SK-N-SH (cell line): ENCODE results near the gene TNFRSF1A. TPM values are rescaled to one million over a fixed set of nuclear protein-coding genes. Genes with fewer than 3 reads are reported as not detected.

Experiments
- CTCF ChIA-PET: fragments of 300-600, 350-600 bp; formaldehyde crosslinking; extraction: SDS; loops from one replicate; lab custom pipeline; 2021; lab: Yijun Ruan, JAX
- POLR2A ChIA-PET: fragments of 350-600 bp; sonication (Branson Sonifier 250); formaldehyde crosslinking; extraction: SDS; loops from one replicate; lab custom pipeline; 2020; ENCODE audit warnings: antibody characterized with exemption, inconsistent platforms; lab: Yijun Ruan, JAX
- DNase-seq: peaks from one replicate; pipeline ENCODE4 v3.0.0; 2012
- H2AFZ ChIP-seq: fragments of 200-600 bp; sonication (generic); 2 replicates; pipeline ENCODE4 v1.8.1; 2016; ENCODE audit warnings: antibody characterized with exemption, mild to moderate bottlenecking, low read depth
- H3F3A ChIP-seq: fragments of 200-600 bp; sonication (generic); replicated peaks from 2 replicates; pipeline ENCODE3; 2016; ENCODE audit warnings: antibody characterized with exemption, mild to moderate bottlenecking; ENCODE audit not compliant: insufficient read depth
- H3K27ac ChIP-seq, 2 experiments: fragments of 200-500 bp in 1 of 2; fragments of 200-600 bp in 1 of 2; sonication (Bioruptor generic) in 1 of 2; sonication (generic), shearing (Covaris generic) in 1 of 2; 2 replicates each; pipeline versions ENCODE4 v1.5.1 to v1.6.1; 2014 to 2016; ENCODE audit warnings: low read depth in 2 of 2, inconsistent platforms in 1 of 2, low read length in 1 of 2, mild to moderate bottlenecking in 1 of 2, mixed read lengths in 1 of 2
- H3K27me3 ChIP-seq: fragments of 200-600 bp; sonication (generic), shearing (Covaris generic); 2 replicates; pipeline ENCODE4 v1.6.1; 2016; ENCODE audit warnings: mixed run types; ENCODE audit not compliant: insufficient read depth
- H3K36me3 ChIP-seq, 2 experiments: fragments of 200-500 bp in 1 of 2; fragments of 200-600 bp in 1 of 2; sonication (Bioruptor generic) in 1 of 2; sonication (generic) in 1 of 2; replicated peaks in 1 of 2; 2 replicates each; pipeline versions ENCODE3 to v1.5.1; 2014 to 2016; ENCODE audit warnings: low read length in 1 of 2, mild to moderate bottlenecking in 1 of 2; ENCODE audit not compliant: insufficient read depth in 2 of 2, control insufficient read depth in 1 of 2
- H3K4me1 ChIP-seq, 2 experiments: fragments of 200-500 bp in 1 of 2; fragments of 200-600 bp in 1 of 2; sonication (Bioruptor generic) in 1 of 2; sonication (generic), shearing (Covaris generic) in 1 of 2; 2 replicates each; pipeline versions ENCODE4 v1.5.1 to v1.6.1; 2014 to 2016; ENCODE audit warnings: low read depth in 1 of 2, low read length in 1 of 2, mixed run types in 1 of 2; ENCODE audit not compliant: insufficient read depth in 2 of 2, control insufficient read depth in 1 of 2
- H3K4me2 ChIP-seq: fragments of 200-600 bp; sonication (generic), shearing (Covaris generic); 2 replicates; pipeline ENCODE4 v1.6.1; 2017; ENCODE audit warnings: mixed run types
- H3K4me3 ChIP-seq, 2 experiments: fragments of 200-500 bp in 1 of 2; fragments of 200-600 bp in 1 of 2; sonication (Bioruptor generic) in 1 of 2; sonication (generic), shearing (Covaris generic) in 1 of 2; 2 replicates each; pipeline versions ENCODE4 v1.5.1 to v1.8.1; 2014 to 2016; ENCODE audit warnings: low read depth in 2 of 2, inconsistent platforms in 1 of 2, low read length in 1 of 2, mild to moderate bottlenecking in 1 of 2, mixed read lengths in 1 of 2, moderate library complexity in 1 of 2
- H3K79me2 ChIP-seq: fragments of 200-600 bp; sonication (generic); 2 replicates; pipeline ENCODE4 v1.8.1; 2017; ENCODE audit warnings: mild to moderate bottlenecking; ENCODE audit not compliant: insufficient read depth
- H3K9ac ChIP-seq: fragments of 200-600 bp; sonication (generic); 2 replicates; pipeline ENCODE4 v1.6.1; 2017; ENCODE audit warnings: mixed run types
- H3K9me2 ChIP-seq: fragments of 200-600 bp; sonication (generic); 2 replicates; pipeline ENCODE4 v1.6.1; 2017; ENCODE audit warnings: mixed run types
- H3K9me3 ChIP-seq: fragments of 200-600 bp; sonication (generic); 2 replicates; pipeline ENCODE4 v1.6.1; 2017; ENCODE audit warnings: mixed run types, mild to moderate bottlenecking, moderate library complexity
- H4K20me1 ChIP-seq: fragments of 200-600 bp; sonication (generic); 2 replicates; pipeline ENCODE4 v1.6.1; 2017; ENCODE audit warnings: mild to moderate bottlenecking, mixed run types; ENCODE audit not compliant: insufficient read depth
- CHD2 ChIP-seq: fragments of 150-350 bp; IDR thresholded peaks from 2 replicates; pipeline ENCODE4 v1.6.1; 2018; ENCODE audit warnings: low read length; ENCODE audit not compliant: partially characterized antibody
- EP300 ChIP-seq, 2 experiments: IDR thresholded peaks; 2 replicates each; pipeline versions ENCODE4 v1.4.0 to v1.6.1; 2012; ENCODE audit warnings: borderline replicate concordance in 1 of 2, low read depth in 1 of 2, low read length in 1 of 2
- FOSL2 ChIP-seq: IDR thresholded peaks from 2 replicates; pipeline ENCODE4 v1.4.0; 2012; ENCODE audit warnings: low read depth, mild to moderate bottlenecking, moderate library complexity, borderline replicate concordance
- FOXJ3 ChIP-seq: sonication (generic); formaldehyde crosslinking; IDR thresholded peaks from 2 replicates; pipeline ENCODE4 v1.5.1; 2020; ENCODE audit warnings: mild to moderate bottlenecking, missing genetic modification reagents
- FOXM1 ChIP-seq: IDR thresholded peaks from 2 replicates; pipeline ENCODE4 v1.4.0; 2012; ENCODE audit warnings: low read depth, mild to moderate bottlenecking
- GABPA ChIP-seq: IDR thresholded peaks from 2 replicates; pipeline ENCODE4 v1.4.0; 2012; ENCODE audit warnings: low read depth, mild to moderate bottlenecking
- IRF3 ChIP-seq: fragments of 150-350 bp; IDR thresholded peaks from 2 replicates; pipeline ENCODE4 v1.6.1; 2016; ENCODE audit warnings: mild to moderate bottlenecking, low read depth, low read length
- JUND ChIP-seq: IDR thresholded peaks from 2 replicates; pipeline ENCODE4 v1.4.0; 2012
- NFIC ChIP-seq: IDR thresholded peaks from 2 replicates; pipeline ENCODE4 v1.4.0; 2012; ENCODE audit warnings: borderline replicate concordance
- NRF1 ChIP-seq: IDR thresholded peaks from 2 replicates; pipeline ENCODE4 v1.6.1; 2012; ENCODE audit warnings: low read depth, mild to moderate bottlenecking, low read length
- PBX3 ChIP-seq: IDR thresholded peaks from 2 replicates; pipeline ENCODE4; 2012
- POLR2AphosphoS5 ChIP-seq: IDR thresholded peaks from 2 replicates; pipeline ENCODE4 v1.6.1; 2012; ENCODE audit warnings: low read depth, low read length
- RCOR1 ChIP-seq: fragments of 150-350 bp; IDR thresholded peaks from 2 replicates; pipeline ENCODE4 v1.6.1; 2017; ENCODE audit warnings: antibody characterized with exemption, low read length
- REST ChIP-seq: IDR thresholded peaks from 2 replicates; pipeline ENCODE4 v1.6.1; 2012; ENCODE audit warnings: mild to moderate bottlenecking, low read depth, low read length, moderate library complexity
- SMC3 ChIP-seq: IDR thresholded peaks from 2 replicates; pipeline ENCODE4 v1.6.1; 2012; ENCODE audit warnings: low read depth, low read length, improper control_type of control experiment
- TAF1 ChIP-seq: IDR thresholded peaks from 2 replicates; pipeline ENCODE4 v1.6.1; 2012; ENCODE audit warnings: low read depth, mild to moderate bottlenecking, low read length, moderate library complexity, borderline replicate concordance
- USF2 ChIP-seq: fragments of 150-350 bp; IDR thresholded peaks from 2 replicates; pipeline ENCODE4 v1.6.1; 2017; ENCODE audit warnings: antibody characterized with exemption, low read length, low read depth, borderline replicate concordance
- WGBS: methylation state at CpG from one replicate; pipeline ENCODE4 v1.1.6; 2017; ENCODE audit warnings: low lambda C conversion rate; 5-methylcytosine and 5-hydroxymethylcytosine counted together
- polyA plus RNA-seq, 3 experiments: library from polyadenylated mRNA; depleted of rRNA; stranded (reverse); fragments of >200 nt; gene quantifications; 2 replicates each; pipeline ENCODE4 v1.2.3, GENCODE V29; 2012
- TF ChIP-seq, protein P1 (sequence below): IDR thresholded peaks from 2 replicates; pipeline ENCODE4 v1.4.0; 2012; ENCODE audit warnings: low read depth

Gene TNFRSF1A
- polyA plus RNA-seq, 1 of the 3 experiments (the other 2 are of a cell fraction): 92.9 TPM

DNA sequence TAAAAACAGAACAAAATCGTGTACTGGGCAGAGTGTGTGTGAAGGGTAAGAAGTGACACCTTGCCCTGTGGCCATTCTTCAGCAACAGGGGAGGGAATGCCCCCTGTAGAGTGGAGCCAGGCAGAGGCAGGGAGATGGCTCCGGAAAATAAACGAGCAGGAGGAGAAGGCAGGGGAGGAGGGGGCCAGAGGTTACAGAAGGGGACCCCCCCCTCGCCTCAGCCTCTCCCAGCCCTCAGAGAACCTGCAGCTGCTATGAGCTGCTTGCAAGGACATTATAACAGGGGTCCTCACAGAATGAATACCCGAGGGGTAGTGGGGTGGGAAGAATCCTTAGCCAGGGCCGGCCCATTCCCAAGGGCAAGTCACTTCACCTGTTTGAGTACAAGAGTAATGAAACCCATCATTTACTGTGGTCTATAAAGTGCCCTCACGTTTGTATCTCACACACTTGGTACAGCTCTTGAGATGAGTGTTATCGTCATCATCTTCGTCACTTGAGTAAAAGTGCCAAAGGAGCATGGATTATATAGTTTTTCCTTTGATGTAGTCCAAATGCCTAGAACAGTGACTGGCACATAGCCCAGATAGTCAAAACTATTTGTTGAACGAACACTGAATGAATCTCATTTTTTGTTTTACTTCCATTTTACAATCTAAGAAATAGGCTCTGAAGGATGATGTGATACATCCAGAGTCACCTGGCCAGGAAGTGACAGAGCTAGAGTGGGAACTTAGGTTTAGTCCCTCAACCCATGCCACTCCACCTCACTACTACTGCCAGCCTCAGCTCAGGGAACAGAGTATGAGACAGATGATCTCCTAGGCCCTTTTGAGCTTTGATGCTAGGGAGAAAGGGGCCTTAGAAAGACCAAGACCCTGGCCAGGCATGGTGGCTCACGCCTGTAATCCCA is 19.0 kb upstream of the TNFRSF1A start:
- TF ChIP-seq IRF3: no peak
- TF ChIP-seq, protein P1, sequence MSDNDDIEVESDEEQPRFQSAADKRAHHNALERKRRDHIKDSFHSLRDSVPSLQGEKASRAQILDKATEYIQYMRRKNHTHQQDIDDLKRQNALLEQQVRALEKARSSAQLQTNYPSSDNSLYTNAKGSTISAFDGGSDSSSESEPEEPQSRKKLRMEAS: no peak
- no peak for TF ChIP-seq FOSL2
- TF ChIP-seq FOXM1: no peak
- no peak for TF ChIP-seq TAF1
- TF ChIP-seq CHD2: no peak
- no peak for TF ChIP-seq RCOR1
- TF ChIP-seq JUND: no peak
- no peak for TF ChIP-seq GABPA
- no peak for TF ChIP-seq PBX3
- TF ChIP-seq FOXJ3: no peak
- TF ChIP-seq POLR2AphosphoS5: no peak
- TF ChIP-seq SMC3: no peak
- TF ChIP-seq, all 33 proteins: peak for 0
- CTCF ChIA-PET: no interaction called here
- no peaks in the 10 kb centered on the region for H3K27me3 ChIP-seq
- POLR2A ChIA-PET: no interaction called here
- H3F3A ChIP-seq: peaks cover 6% of the 10 kb centered on the region
- H3K9ac ChIP-seq: no peak overlapping the region
- no peaks in the 10 kb centered on the region for H3K9me3 ChIP-seq
- DNase-seq: no peak
- no peak overlapping the region for H3K4me2 ChIP-seq
- WGBS: 71% methylated on average over 10 of the region's 11 CpGs
- no peak overlapping the region for H3K4me3 ChIP-seq
- H3K4me1 ChIP-seq: peaks cover 0 to 7% of the 10 kb centered on the region in 2 experiments; a peak in 1 of 4 replicates
- no peaks in the 10 kb centered on the region for H3K36me3 ChIP-seq
- H3K79me2 ChIP-seq: no peaks in the 10 kb centered on the region
- no peaks in the 10 kb centered on the region for H4K20me1 ChIP-seq
- H2AFZ ChIP-seq: no peak overlapping the region
- no peaks in the 10 kb centered on the region for H3K9me2 ChIP-seq
- H3K27ac ChIP-seq: no peak overlapping the region

GRCh38 chr12:6360080-6360571 is 18.2 kb upstream of the TNFRSF1A start:
- H3F3A ChIP-seq: peaks cover 5% of the 10 kb centered on the region
- no peak for DNase-seq
- H3K4me2 ChIP-seq: no peak overlapping the region
- H3K27me3 ChIP-seq: no peaks in the 10 kb centered on the region
- H3K9me2 ChIP-seq: no peaks in the 10 kb centered on the region
- ChIA-PET CTCF (no interaction called here), POLR2A (no interaction called here)
- no peaks in the 10 kb centered on the region for H3K79me2 ChIP-seq
- no peaks in the 10 kb centered on the region for H3K9me3 ChIP-seq
- H4K20me1 ChIP-seq: no peaks in the 10 kb centered on the region
- 82% methylated on average over 7 of the region's 7 CpGs for WGBS
- no peak overlapping the region for H2AFZ ChIP-seq
- H3K4me3 ChIP-seq: no peak overlapping the region
- H3K9ac ChIP-seq: no peak overlapping the region
- H3K27ac ChIP-seq: no peak overlapping the region
- H3K4me1 ChIP-seq: peaks cover 0 to 7% of the 10 kb centered on the region in 2 experiments; a peak in 1 of 4 replicates
- no peaks in the 10 kb centered on the region for H3K36me3 ChIP-seq
- TF ChIP-seq CHD2 (no peak), FOXM1 (no peak), NRF1 (no peak), GABPA (no peak), NFIC (no peak), POLR2AphosphoS5 (no peak), FOSL2 (no peak), EP300 (IDR thresholded peaks at IDR 0.05; ENCODE audit: borderline replicate concordance in 1 of 2, low read depth in 1 of 2, low read length in 1 of 2) (no peak), REST (no peak), USF2 (no peak)
- TF ChIP-seq, protein P1: no peak
